Measurements from ENCODE around the gene TBC1D1. TPM values are rescaled to one million over a fixed set of nuclear protein-coding genes. Genes with fewer than 3 reads are reported as not detected.
"Not testable (repeated sequence)": the region's sequence is repeated elsewhere in the genome, so short reads cannot be mapped to it uniquely, and the experiment has no call there.

The TBC1D1 gene
- total and polyA plus RNA-seq, 2 experiments from 2014 or later: 100.0 to 214 TPM

DNA sequence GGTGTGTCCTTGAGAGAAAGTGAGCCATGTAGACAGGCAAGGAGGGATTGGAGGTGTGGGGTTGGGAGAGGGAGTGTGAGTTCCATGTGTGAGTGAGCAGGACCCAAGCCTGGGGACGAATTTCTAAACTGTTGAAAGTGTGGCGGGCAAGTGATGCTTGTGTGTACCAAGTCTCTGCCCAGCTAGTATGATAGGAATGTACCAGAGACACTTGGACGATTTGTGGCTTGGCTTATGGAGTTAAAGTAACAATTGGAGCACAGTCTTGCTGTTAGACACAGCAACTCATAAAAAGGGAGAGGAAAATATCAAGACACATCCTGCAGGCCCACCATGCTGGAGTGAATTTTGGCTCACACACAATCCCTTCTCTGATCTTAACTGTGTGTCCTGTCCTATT lies 77.9 kb downstream of the TBC1D1 start:
- TF ChIP-seq, protein P1, sequence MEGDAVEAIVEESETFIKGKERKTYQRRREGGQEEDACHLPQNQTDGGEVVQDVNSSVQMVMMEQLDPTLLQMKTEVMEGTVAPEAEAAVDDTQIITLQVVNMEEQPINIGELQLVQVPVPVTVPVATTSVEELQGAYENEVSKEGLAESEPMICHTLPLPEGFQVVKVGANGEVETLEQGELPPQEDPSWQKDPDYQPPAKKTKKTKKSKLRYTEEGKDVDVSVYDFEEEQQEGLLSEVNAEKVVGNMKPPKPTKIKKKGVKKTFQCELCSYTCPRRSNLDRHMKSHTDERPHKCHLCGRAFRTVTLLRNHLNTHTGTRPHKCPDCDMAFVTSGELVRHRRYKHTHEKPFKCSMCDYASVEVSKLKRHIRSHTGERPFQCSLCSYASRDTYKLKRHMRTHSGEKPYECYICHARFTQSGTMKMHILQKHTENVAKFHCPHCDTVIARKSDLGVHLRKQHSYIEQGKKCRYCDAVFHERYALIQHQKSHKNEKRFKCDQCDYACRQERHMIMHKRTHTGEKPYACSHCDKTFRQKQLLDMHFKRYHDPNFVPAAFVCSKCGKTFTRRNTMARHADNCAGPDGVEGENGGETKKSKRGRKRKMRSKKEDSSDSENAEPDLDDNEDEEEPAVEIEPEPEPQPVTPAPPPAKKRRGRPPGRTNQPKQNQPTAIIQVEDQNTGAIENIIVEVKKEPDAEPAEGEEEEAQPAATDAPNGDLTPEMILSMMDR (IDR thresholded peaks at IDR 0.05; ENCODE audit: low read depth, low read length): no peak
- DNase-seq (ENCODE audit: low read depth in 1 of 2, low spot score in 1 of 2): no peak
- H3K4me3 ChIP-seq: no peak overlapping the region
- no peaks in the 10 kb centered on the region for H3K36me3 ChIP-seq
- H3K9me3 ChIP-seq (ENCODE audit: low read depth): no peaks in the 10 kb centered on the region
- no peaks in the 10 kb centered on the region for H3K27me3 ChIP-seq
- H3K4me1 ChIP-seq (ENCODE audit: low read depth): peaks cover 3% of the 10 kb centered on the region
- H3K27ac ChIP-seq: no peak overlapping the region

DNA sequence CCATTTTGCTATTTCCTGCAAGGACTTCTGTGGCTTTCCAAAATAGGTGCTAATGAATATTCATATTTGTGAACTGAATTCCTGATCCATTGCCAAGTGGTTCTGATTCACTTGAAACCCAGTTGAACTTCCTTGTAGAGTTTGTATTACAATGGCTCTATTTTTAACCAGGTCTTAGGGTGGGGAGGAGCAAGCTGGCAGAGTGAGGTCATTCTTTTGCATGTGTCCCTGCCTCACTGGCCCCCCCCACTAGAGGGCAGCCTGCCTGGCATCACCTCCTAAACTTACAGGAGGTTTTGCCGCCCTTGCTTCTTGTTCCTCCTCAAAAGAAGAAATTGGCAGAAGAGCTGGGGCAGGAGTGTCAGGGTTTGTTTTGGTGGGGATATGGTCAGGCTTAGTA lies 79.8 kb downstream of the TBC1D1 start:
- Histone ChIP-seq H3K36me3 (no peaks in the 10 kb centered on the region), H3K27me3 (no peaks in the 10 kb centered on the region), H3K4me1 (ENCODE audit: low read depth) (peaks cover 3% of the 10 kb centered on the region), H3K4me3 (no peak overlapping the region), H3K9me3 (ENCODE audit: low read depth) (no peaks in the 10 kb centered on the region), H3K27ac (no peak overlapping the region)
- DNase-seq (ENCODE audit: low read depth in 1 of 2, low spot score in 1 of 2): peak; percentile 22 to 38
- TF ChIP-seq, protein P1 (IDR thresholded peaks at IDR 0.05; ENCODE audit: low read depth, low read length): peak; percentile 34

DNA sequence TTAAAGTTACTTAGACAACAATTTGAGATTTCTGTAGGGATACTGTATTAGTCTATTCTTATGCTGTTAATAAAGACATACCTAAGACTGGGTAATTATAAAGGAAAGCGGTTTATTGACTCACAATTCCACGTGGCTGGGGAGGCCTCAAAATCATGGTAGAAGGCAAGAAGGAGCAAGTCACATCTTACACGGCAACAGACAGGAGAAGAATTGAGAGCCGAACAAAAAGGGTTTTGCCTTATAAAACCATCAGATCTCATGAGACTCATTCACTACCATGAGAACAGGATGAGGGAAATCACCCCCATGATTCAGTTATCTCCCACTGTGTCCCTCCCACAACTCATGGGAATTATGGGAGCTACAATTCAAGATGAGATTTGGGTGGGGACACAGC lies 80.3 kb downstream of the TBC1D1 start:
- no peaks in the 10 kb centered on the region for H3K27me3 ChIP-seq

DNA sequence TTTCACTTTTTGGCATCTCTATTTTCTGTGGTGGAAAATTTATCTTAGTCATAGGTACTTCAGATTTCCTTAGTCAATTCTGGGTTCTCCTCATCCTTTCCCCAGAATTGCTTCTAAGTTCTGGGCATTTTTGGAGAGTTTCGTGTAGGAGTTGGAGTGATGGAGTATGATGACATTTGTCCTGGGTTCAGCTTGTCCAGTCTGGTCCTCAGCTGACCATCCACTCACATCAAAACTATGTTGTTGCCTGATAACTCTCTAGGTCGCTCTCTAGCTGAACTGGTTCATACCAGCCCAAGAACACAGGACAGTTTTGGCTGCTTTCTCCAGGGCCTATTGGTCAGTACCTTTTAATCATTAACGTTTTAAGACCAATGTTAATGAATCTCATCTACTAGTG lies 82.6 kb downstream of the TBC1D1 start:
- Histone ChIP-seq H3K36me3 (no peaks in the 10 kb centered on the region), H3K4me3 (no peak overlapping the region), H3K9me3 (ENCODE audit: low read depth) (no peaks in the 10 kb centered on the region), H3K27ac (no peak overlapping the region), H3K4me1 (ENCODE audit: low read depth) (no peaks in the 10 kb centered on the region), H3K27me3 (no peaks in the 10 kb centered on the region)
- no peak for DNase-seq (ENCODE audit: low read depth in 1 of 2, low spot score in 1 of 2)
- TF ChIP-seq, protein P1 (IDR thresholded peaks at IDR 0.05; ENCODE audit: low read depth, low read length): no peak

More for the DNA sequence above, 80.3 kb downstream of the TBC1D1 start:
- peaks cover 3% of the 10 kb centered on the region for H3K4me1 ChIP-seq (ENCODE audit: low read depth)
- no peak overlapping the region for H3K4me3 ChIP-seq
- no peaks in the 10 kb centered on the region for H3K9me3 ChIP-seq (ENCODE audit: low read depth)
- DNase-seq (ENCODE audit: low read depth in 1 of 2, low spot score in 1 of 2): no peak
- H3K36me3 ChIP-seq: no peaks in the 10 kb centered on the region
- no peak overlapping the region for H3K27ac ChIP-seq
- TF ChIP-seq, protein P1 (IDR thresholded peaks at IDR 0.05; ENCODE audit: low read depth, low read length): no peak

DNA sequence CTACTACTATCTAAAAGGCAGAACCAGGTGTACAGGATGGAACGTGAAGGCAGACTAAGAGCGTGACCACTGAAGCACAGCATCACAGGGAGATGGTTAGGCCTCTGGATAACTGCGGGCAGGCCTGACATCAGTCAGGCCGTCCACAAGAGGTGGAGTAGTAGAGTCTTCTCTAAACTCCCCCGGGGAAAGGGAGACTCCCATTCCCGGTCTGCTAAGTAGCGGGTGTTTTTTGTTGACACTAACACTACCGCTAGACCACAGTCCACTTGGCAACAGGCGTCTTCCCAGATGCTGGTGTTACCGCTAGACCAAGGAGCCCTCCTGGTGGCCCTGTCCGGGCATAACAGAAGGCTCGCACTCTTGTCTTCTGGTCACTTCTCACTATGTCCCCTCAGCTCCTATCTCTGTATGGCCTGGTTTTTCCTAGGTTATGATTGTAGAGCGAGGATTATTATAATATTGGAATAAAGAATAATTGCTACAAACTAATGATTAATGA lies 84.5 kb downstream of the TBC1D1 start:
- DNase-seq (ENCODE audit: low read depth in 1 of 2, low spot score in 1 of 2); H3K36me3 ChIP-seq; H3K27ac ChIP-seq; H3K27me3 ChIP-seq; H3K4me3 ChIP-seq; H3K9me3 ChIP-seq (ENCODE audit: low read depth); H3K4me1 ChIP-seq (ENCODE audit: low read depth): not testable (repeated sequence)

DNA sequence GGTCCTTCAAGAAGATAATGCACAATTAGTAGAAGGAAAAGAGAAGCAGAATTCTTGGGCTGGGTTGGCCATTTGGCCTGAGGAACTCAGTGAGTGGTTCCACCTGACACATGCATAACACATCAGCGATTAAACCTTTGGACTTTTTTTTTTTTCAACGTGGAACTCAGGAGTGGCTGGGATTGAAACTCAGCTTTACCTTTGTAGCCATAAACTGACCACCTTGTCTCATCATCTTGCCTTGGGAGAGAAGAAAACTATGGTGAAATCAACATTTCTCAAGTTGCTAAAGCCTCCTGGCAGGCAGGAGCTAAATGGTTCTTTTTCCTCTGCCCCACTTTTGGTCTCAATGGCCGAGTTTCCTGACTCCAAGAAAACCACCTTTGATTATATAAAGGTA lies 85.6 kb downstream of the TBC1D1 start:
- Histone ChIP-seq H3K27ac (peak overlapping the region; percentile 16), H3K36me3 (no peaks in the 10 kb centered on the region), H3K9me3 (ENCODE audit: low read depth) (no peaks in the 10 kb centered on the region), H3K27me3 (no peaks in the 10 kb centered on the region), H3K4me3 (peak overlapping the region; percentile 66), H3K4me1 (ENCODE audit: low read depth) (no peaks in the 10 kb centered on the region)
- DNase-seq (ENCODE audit: low read depth in 1 of 2, low spot score in 1 of 2): peak in 1 of 2 donors; percentile 23
- TF ChIP-seq, protein P1 (IDR thresholded peaks at IDR 0.05; ENCODE audit: low read depth, low read length): no peak

Measured in cardiac muscle cell (in vitro differentiated cells and primary cell).